A549 (cell line): ENCODE results near the gene TGFB3. TPM values are rescaled to one million over a fixed set of nuclear protein-coding genes. Genes with fewer than 3 reads are reported as not detected.

Experiments used
- ATAC-seq, 2 experiments: fragments of 200-7000 bp in 1 of 2; fragments of >200 bp in 1 of 2; cut with Nextera tagmentation in 1 of 2; cut with Tn5 transposase in 1 of 2; 3 replicates each; pipeline versions ENCODE4 v1.8.0 to v1.9.1; 2018 to 2020; ENCODE audit warnings: mild to moderate bottlenecking in 1 of 2, moderate library complexity in 1 of 2
- CTCF ChIA-PET: fragments of 300-600 bp; sonication (Branson Sonifier 250); formaldehyde crosslinking; extraction: SDS; loops from one replicate; lab custom pipeline; 2021; ENCODE audit warnings: antibody characterized with exemption, inconsistent platforms; lab: Yijun Ruan, JAX
- POLR2A ChIA-PET: fragments of 350-600 bp; formaldehyde crosslinking; extraction: SDS; loops from one replicate; lab custom pipeline; 2021; ENCODE audit warnings: antibody characterized with exemption, inconsistent platforms; lab: Yijun Ruan, JAX
- DNase-seq, 2 experiments: peaks; one replicate each; pipeline versions ENCODE4 v3.0.0 to v3.0.0-alpha.2; 2011 to 2016; ENCODE audit warnings: low read depth in 1 of 2, low spot score in 1 of 2
- FAIRE-seq: peaks from 2 replicates; lab custom pipeline; 2011; peaks lifted over from hg19 to GRCh38; lab: Jason Lieb, UNC
- H3K27ac ChIP-seq, 2 experiments: fragments of >200 bp; sonication (Bioruptor Twin); formaldehyde crosslinking; 3 replicates each; pipeline ENCODE4 v1.5.1; 2016 to 2017
- H3K4me1 ChIP-seq: fragments of >200 bp; sonication (Bioruptor Twin); formaldehyde crosslinking; 3 replicates; pipeline ENCODE4 v1.6.1; 2016
- H3K4me2 ChIP-seq: fragments of >200 bp; sonication (Bioruptor Twin); formaldehyde crosslinking; 3 replicates; pipeline ENCODE4 v1.6.1; 2016
- H3K4me3 ChIP-seq: fragments of >200 bp; sonication (Bioruptor Twin); formaldehyde crosslinking; 3 replicates; pipeline ENCODE4 v1.5.1; 2016
- H3K9me3 ChIP-seq: fragments of >200 bp; sonication (Bioruptor Twin); formaldehyde crosslinking; 3 replicates; pipeline ENCODE4 v1.6.1; 2016
- ATOH8 ChIP-seq: fragments of 250-450 bp; sonication (Bioruptor Pico); IDR thresholded peaks from 2 replicates; pipeline ENCODE4 v1.5.0; 2020; ENCODE audit warnings: low read depth, mild to moderate bottlenecking, moderate library complexity
- BCL3 ChIP-seq: fragments of >200 bp; sonication (Bioruptor Twin); formaldehyde crosslinking; IDR thresholded peaks from 3 replicates; pipeline ENCODE4 v1.6.1; 2016
- CBX2 ChIP-seq: fragments of 200-600 bp; sonication (generic); IDR thresholded peaks from 2 replicates; pipeline ENCODE4 v1.6.1; 2016; ENCODE audit warnings: low read depth, mild to moderate bottlenecking, borderline replicate concordance
- CBX8 ChIP-seq: fragments of 200-600 bp; sonication (generic); IDR thresholded peaks from 2 replicates; pipeline ENCODE4 v1.6.1; 2016
- CEBPB ChIP-seq, 2 experiments: fragments of >200 bp in 1 of 2; sonication (Bioruptor Twin) in 1 of 2; formaldehyde crosslinking in 1 of 2; IDR thresholded peaks; 2 replicates each; pipeline ENCODE4 v1.6.1; 2012 to 2016
- CHD4 ChIP-seq: fragments of 200-600 bp; sonication (generic); IDR thresholded peaks from 2 replicates; pipeline ENCODE4 v1.6.1; 2016; ENCODE audit warnings: antibody characterized with exemption, mild to moderate bottlenecking, borderline replicate concordance
- E2F6 ChIP-seq: IDR thresholded peaks from 2 replicates; pipeline ENCODE4 v1.6.1; 2012; ENCODE audit warnings: low read depth, borderline replicate concordance
- EHF ChIP-seq: fragments of 250-450 bp; sonication (Bioruptor Pico); IDR thresholded peaks from 2 replicates; pipeline ENCODE4 v1.5.0; 2020; ENCODE audit warnings: mild to moderate bottlenecking
- EHMT2 ChIP-seq: fragments of 200-600 bp; sonication (generic); IDR thresholded peaks from 2 replicates; pipeline ENCODE4 v1.6.1; 2016; ENCODE audit warnings: antibody characterized with exemption, low read depth, mild to moderate bottlenecking, moderate library complexity
- ELK1 ChIP-seq: fragments of 150-350 bp; IDR thresholded peaks from 2 replicates; pipeline ENCODE4 v1.6.1; 2014; ENCODE audit warnings: low read depth, mild to moderate bottlenecking, low read length
- EP300 ChIP-seq, 2 experiments: fragments of >200 bp; sonication (Bioruptor Twin); formaldehyde crosslinking; IDR thresholded peaks; 2 replicates in 1 of 2; 3 replicates in 1 of 2; pipeline ENCODE4 v1.6.1; 2016 to 2017
- GATA3 ChIP-seq: IDR thresholded peaks from 2 replicates; pipeline ENCODE4 v1.6.1; 2012; ENCODE audit warnings: borderline replicate concordance
- HOXA7 ChIP-seq: fragments of 250-450 bp; sonication (Bioruptor Pico); IDR thresholded peaks from 2 replicates; pipeline ENCODE4 v1.5.0; 2020; ENCODE audit warnings: mild to moderate bottlenecking, moderate library complexity
- JUN ChIP-seq, 2 experiments: fragments of >200 bp; sonication (Bioruptor Twin); formaldehyde crosslinking; IDR thresholded peaks; 2 replicates in 1 of 2; 3 replicates in 1 of 2; pipeline ENCODE4 v1.6.1; 2016 to 2017
- KDM5A ChIP-seq: fragments of 200-600 bp; sonication (generic); IDR thresholded peaks from 2 replicates; pipeline ENCODE4 v1.6.1; 2016; ENCODE audit warnings: antibody characterized with exemption, mild to moderate bottlenecking
- MAFK ChIP-seq: fragments of 450-650 bp; IDR thresholded peaks from 2 replicates; pipeline ENCODE4 v1.6.1; 2014; ENCODE audit not compliant: partially characterized antibody
- MAZ ChIP-seq: fragments of 150-350 bp; IDR thresholded peaks from 2 replicates; pipeline ENCODE4 v1.6.1; 2014; ENCODE audit warnings: antibody characterized with exemption, low read depth, low read length, borderline replicate concordance
- MYC ChIP-seq: IDR thresholded peaks from 2 replicates; pipeline ENCODE4 v1.6.1; 2012; ENCODE audit warnings: mild to moderate bottlenecking, inconsistent platforms, low read length, improper control_type of control experiment, borderline replicate concordance
- PHF8 ChIP-seq: fragments of 200-600 bp; sonication (generic); IDR thresholded peaks from 2 replicates; pipeline ENCODE4 v1.6.1; 2016; ENCODE audit warnings: low read depth, mild to moderate bottlenecking, antibody characterized with exemption, moderate library complexity, borderline replicate concordance
- RARB ChIP-seq: fragments of 250-450 bp; sonication (Bioruptor Pico); IDR thresholded peaks from 2 replicates; pipeline ENCODE4 v1.8.0; 2021; ENCODE audit warnings: mild to moderate bottlenecking, moderate library complexity
- RFX5 ChIP-seq: fragments of 450-650 bp; IDR thresholded peaks from 2 replicates; pipeline ENCODE4 v1.7.1; 2014; ENCODE audit warnings: antibody characterized with exemption, mild to moderate bottlenecking, moderate library complexity
- USF2 ChIP-seq: fragments of 450-650 bp; IDR thresholded peaks from 2 replicates; pipeline ENCODE4 v1.6.1; 2014; ENCODE audit warnings: antibody characterized with exemption
- ZFP36 ChIP-seq: fragments of 450-650 bp; IDR thresholded peaks from 2 replicates; pipeline ENCODE4 v1.6.1; 2014; ENCODE audit warnings: borderline replicate concordance; ENCODE audit not compliant: partially characterized antibody
- ZSCAN20 ChIP-seq: fragments of 250-450 bp; sonication (Bioruptor Pico); IDR thresholded peaks from 2 replicates; pipeline ENCODE4 v1.8.0; 2022; ENCODE audit warnings: mild to moderate bottlenecking, moderate library complexity
- WGBS: methylation state at CpG from one replicate; pipeline ENCODE4 v1.1.6; 2017; ENCODE audit errors: missing lambda C conversion rate; 5-methylcytosine and 5-hydroxymethylcytosine counted together
- polyA plus RNA-seq, 4 experiments: library from polyadenylated mRNA; depleted of rRNA in 3 of 4; stranded (reverse); fragments of >200 nt; fragmentation: RNase III in 1 of 4; extraction: RNeasy Plus Mini Kit Qiagen cat#74134 plus additional on column Dnase treatment in 1 of 4; gene quantifications; 2 replicates in 3 of 4; 3 replicates in 1 of 4; pipeline ENCODE4 v1.2.3, GENCODE V29; 2011 to 2017
- TF ChIP-seq, protein P1 (sequence below): IDR thresholded peaks from 2 replicates; pipeline ENCODE4 v1.6.1; 2012

The TGFB3 gene
- polyA plus RNA-seq, 2 of the 4 experiments (the other 2 are of a cell fraction) = 1.3 to 2.0 TPM

- Histone ChIP-seq H3K4me3 (no peak overlapping the region), H3K4me2 (no peak overlapping the region), H3K9me3 (peaks cover 16% of the 10 kb centered on the region), H3K27ac (no peak overlapping the region), H3K4me1 (no peaks in the 10 kb centered on the region)
- CTCF ChIA-PET = interaction anchor here (1.9 kb wide), 1 partner anchor 35 kb away, joined by 4 read pairs; no protein-coding TSS in a partner anchor
- 84% methylated on average over 1 of the region's 1 CpG for WGBS
- TF ChIP-seq PHF8 (no peak), BCL3 (no peak), ZFP36 (no peak), GATA3 (no peak), EP300 (IDR thresholded peaks at IDR 0.05) (no peak), CBX2 (no peak), KDM5A (no peak), CEBPB (IDR thresholded peaks at IDR 0.05) (no peak), CBX8 (no peak), ATOH8 (no peak), HOXA7 (CRISPR knock-in tag) (no peak), USF2 (no peak), EHMT2 (no peak)
- TF ChIP-seq, protein P1, sequence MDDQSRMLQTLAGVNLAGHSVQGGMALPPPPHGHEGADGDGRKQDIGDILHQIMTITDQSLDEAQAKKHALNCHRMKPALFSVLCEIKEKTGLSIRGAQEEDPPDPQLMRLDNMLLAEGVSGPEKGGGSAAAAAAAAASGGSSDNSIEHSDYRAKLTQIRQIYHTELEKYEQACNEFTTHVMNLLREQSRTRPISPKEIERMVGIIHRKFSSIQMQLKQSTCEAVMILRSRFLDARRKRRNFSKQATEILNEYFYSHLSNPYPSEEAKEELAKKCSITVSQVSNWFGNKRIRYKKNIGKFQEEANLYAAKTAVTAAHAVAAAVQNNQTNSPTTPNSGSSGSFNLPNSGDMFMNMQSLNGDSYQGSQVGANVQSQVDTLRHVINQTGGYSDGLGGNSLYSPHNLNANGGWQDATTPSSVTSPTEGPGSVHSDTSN = no peak
- no peak for ATAC-seq
- no peak for DNase-seq
- FAIRE-seq = no peak
- POLR2A ChIA-PET = interaction anchor here (0.5 kb wide), 1 partner anchor 22 kb away, joined by 4 read pairs; no protein-coding TSS in a partner anchor
Observed at GRCh38 chr14:76015668-76016067, 33.9 kb upstream of the TGFB3 start.

GRCh38 chr14:76015191-76015590 lies 33.4 kb upstream of the TGFB3 start:
- no peak for ATAC-seq
- Histone ChIP-seq H3K4me1 (no peaks in the 10 kb centered on the region), H3K27ac (no peak overlapping the region), H3K9me3 (peaks cover 12% of the 10 kb centered on the region), H3K4me2 (no peak overlapping the region), H3K4me3 (no peak overlapping the region)
- WGBS = 95% methylated on average over 1 of the region's 1 CpG
- DNase-seq = no peak
- TF ChIP-seq E2F6 (no peak), CHD4 (no peak), MYC (no peak), RFX5 (no peak), ELK1 (no peak), EHF (CRISPR knock-in tag) (no peak), CBX8 (no peak), JUN (IDR thresholded peaks at IDR 0.05) (no peak), MAZ (no peak), HOXA7 (CRISPR knock-in tag) (no peak), CBX2 (no peak), MAFK (no peak), RARB (CRISPR knock-in tag) (no peak), ZSCAN20 (CRISPR knock-in tag) (no peak), ATOH8 (no peak)
- TF ChIP-seq, protein P1 = no peak
- CTCF ChIA-PET = interaction anchor here (1.9 kb wide), 1 partner anchor 35 kb away, joined by 4 read pairs; no protein-coding TSS in a partner anchor
- POLR2A ChIA-PET = interaction anchor here (0.5 to 0.6 kb wide), 2 partner anchors 23 to 493 kb away, joined by 3 to 4 read pairs; no protein-coding TSS in a partner anchor
- FAIRE-seq = no peak
